ENCODE measurements around the gene ADAMTS20. TPM values are rescaled to one million over a fixed set of nuclear protein-coding genes. Genes with fewer than 3 reads are reported as not detected.

ADAMTS20 gene
- total RNA-seq, 8 experiments from 2014 or later: 0.05 to 4.8 (median 2.4) TPM; not detected in 2

- H3K27ac ChIP-seq: no peak overlapping the region
- H3K4me3 ChIP-seq: no peak overlapping the region
- in situ Hi-C loops (cut with MboI; ENCODE audit: low pct_unique_long_range_greater_than_20kb in 2 of 9, low sequenced_read_pairs in 9 of 9, unreplicated experiment in 9 of 9): loop anchor here in 1 of 9 experiments (25.0 kb wide), 1 partner anchor 1027 kb away; no protein-coding TSS in a partner anchor
Observed at GRCh38 chr12:43338848-43339526, 213.0 kb downstream of the ADAMTS20 start.

DNA sequence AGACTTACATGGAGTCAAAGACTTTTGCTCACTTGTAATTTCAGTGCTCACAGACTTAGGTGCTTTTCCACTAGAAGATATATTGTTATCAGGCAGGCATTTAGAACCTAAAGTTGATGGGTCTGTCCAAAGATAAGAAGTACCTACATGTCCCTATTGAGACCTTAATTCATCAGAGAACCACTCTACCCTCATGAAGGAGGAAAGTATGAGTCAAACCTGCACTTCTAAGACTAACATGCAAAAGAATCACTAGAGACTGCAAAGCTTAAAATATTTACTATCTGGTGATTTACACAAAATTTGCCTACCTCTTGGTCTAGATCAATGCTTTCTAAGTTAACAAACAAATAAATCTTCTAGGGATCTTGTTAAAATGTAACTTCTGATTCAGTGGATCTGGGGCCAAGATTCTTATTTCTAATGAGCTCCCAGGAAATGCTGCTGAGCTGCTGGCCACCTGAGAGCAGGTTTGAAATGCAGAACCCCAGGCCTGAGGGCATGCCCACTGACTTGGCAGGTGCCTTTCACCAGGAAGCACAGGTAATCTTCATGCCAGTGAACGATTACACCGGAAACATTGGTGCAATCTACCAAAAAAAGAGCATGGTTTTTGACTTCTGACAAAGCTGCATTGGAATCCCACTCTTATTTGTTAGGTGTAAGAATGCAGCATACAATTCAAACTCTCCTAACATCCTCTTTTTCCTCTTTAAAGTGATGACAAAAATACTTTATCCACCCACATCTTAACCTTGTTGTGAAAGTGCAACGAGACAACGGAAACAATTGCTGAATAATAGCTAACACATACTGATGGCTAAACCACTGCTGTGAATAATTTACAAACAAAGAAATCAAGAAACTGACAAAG, 214.2 kb downstream of the ADAMTS20 start:
- H3K4me3 ChIP-seq: no peak overlapping the region
- WGBS, 10 experiments: 13 to 82% (median 56%) methylated on average over 2 to 4 of the region's 4 CpGs; no CpG with 5 or more reads in 4 of the 10 experiments
- no peak for ATAC-seq (replicated peaks in 6 of 8)
- no peaks in the 10 kb centered on the region for H3K4me1 ChIP-seq (replicated peaks in 1 of 2)
- no peak overlapping the region for H3K27ac ChIP-seq
- in situ Hi-C loops (cut with MboI; ENCODE audit: low pct_unique_long_range_greater_than_20kb in 2 of 9, low sequenced_read_pairs in 9 of 9, unreplicated experiment in 9 of 9): loop anchor here in 1 of 9 experiments (25.0 kb wide), 1 partner anchor 1026 kb away; no protein-coding TSS in a partner anchor

More at GRCh38 chr12:43338848-43339526, 213.0 kb downstream of the ADAMTS20 start:
- peak; percentile 75 to 96 (median 90) for ATAC-seq (replicated peaks in 6 of 8)
- no peaks in the 10 kb centered on the region for H3K4me1 ChIP-seq (replicated peaks in 1 of 2)

DNA sequence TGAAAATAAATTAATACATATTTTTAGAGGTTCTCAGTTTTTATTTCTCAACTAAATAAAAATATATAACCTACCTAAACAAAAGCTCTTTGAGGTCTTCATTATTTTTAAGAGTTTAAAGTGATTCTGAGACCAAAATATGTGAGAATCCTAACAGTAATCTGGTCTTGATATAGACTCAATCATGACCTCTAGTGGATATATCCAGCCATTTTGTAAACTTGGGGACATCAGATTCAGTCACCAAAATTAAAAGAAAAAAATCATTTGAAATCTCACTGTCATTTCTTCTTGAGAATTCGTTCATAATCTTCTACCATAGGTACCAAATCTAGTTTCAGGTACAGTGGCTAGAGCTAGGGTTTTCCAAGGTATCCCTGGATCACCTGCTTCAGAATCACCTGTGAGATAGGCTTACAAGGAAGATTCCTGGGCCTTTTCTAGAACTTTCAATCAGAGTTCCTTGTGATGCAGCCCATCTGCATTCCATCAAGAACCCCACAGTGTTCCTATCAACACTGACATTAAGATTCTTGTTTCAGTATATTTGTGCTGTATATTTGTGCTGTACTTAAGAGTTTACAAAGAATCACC, 214.9 kb downstream of the ADAMTS20 start:
- in situ Hi-C loops (cut with MboI; ENCODE audit: low pct_unique_long_range_greater_than_20kb in 2 of 9, low sequenced_read_pairs in 9 of 9, unreplicated experiment in 9 of 9): loop anchor here in 1 of 9 experiments (25.0 kb wide), 1 partner anchor 1025 kb away; no protein-coding TSS in a partner anchor
- Histone ChIP-seq H3K27ac (no peak overlapping the region), H3K4me3 (no peak overlapping the region), H3K4me1 (replicated peaks in 1 of 2) (no peaks in the 10 kb centered on the region)
- WGBS, 10 experiments: 0 to 29% (median 10%) methylated on average over 1 of the region's 1 CpG; no CpG with 5 or more reads in 3 of the 10 experiments
- ATAC-seq (replicated peaks in 6 of 8): peak in 1 of 8 experiments; percentile 28

- in situ Hi-C loops (cut with MboI; ENCODE audit: low pct_unique_long_range_greater_than_20kb in 2 of 9, low sequenced_read_pairs in 9 of 9, unreplicated experiment in 9 of 9): loop anchor here in 1 of 9 experiments (25.0 kb wide), 1 partner anchor 1021 kb away; no protein-coding TSS in a partner anchor
- Histone ChIP-seq H3K27ac (no peak overlapping the region), H3K4me1 (replicated peaks in 1 of 2) (no peaks in the 10 kb centered on the region)
Observed at GRCh38 chr12:43333644-43334043, 218.4 kb downstream of the ADAMTS20 start.

DNA sequence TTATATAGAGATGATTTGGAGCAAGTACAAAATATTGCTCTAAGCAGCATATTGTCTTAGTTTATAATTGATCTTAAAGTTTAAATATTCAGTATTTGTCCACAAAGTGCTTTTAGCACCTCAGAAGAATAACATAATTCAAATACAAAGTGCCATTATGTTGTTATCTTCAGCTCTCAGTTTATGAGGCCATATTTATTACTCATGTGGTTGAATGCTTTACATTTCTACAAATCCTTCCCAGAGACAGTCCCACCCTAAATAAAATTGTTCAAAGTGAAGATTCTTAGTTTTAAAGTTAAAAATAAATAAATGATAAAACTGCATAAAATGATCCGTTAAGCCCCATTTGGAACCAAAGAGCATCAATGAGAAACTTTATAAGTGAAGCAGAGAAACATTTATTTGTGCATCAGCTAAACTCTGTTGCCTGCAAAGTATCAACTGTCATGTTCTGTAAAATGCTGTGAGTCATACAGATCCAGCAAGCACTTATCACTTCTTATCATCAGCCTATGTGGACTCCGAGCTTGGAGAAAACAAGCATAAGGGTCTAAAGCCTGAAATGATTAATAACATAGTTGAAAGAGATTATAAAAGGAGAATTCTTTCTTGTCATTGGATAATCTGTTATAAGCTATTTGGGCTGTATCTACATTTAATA, 218.9 kb downstream of the ADAMTS20 start:
- H3K27ac ChIP-seq: no peak overlapping the region
- no peak overlapping the region for H3K4me3 ChIP-seq
- H3K4me1 ChIP-seq (replicated peaks in 1 of 2): no peaks in the 10 kb centered on the region
- in situ Hi-C loops (cut with MboI; ENCODE audit: low pct_unique_long_range_greater_than_20kb in 2 of 9, low sequenced_read_pairs in 9 of 9, unreplicated experiment in 9 of 9): loop anchor here in 1 of 9 experiments (25.0 kb wide), 1 partner anchor 1021 kb away; no protein-coding TSS in a partner anchor
- peak in 4 of 8 experiments; percentile 48 to 93 (median 80) for ATAC-seq (replicated peaks in 6 of 8)
- WGBS, 10 experiments: 15 to 100% (median 73%) methylated on average over 1 to 2 of the region's 2 CpGs

More at GRCh38 chr12:43333644-43334043, 218.4 kb downstream of the ADAMTS20 start:
- ATAC-seq (replicated peaks in 6 of 8): peak in 1 of 8 experiments; percentile 22
- WGBS, 10 experiments: 85 to 100% (median 94%) methylated on average over 2 of the region's 2 CpGs; no CpG with 5 or more reads in 3 of the 10 experiments
- H3K4me3 ChIP-seq: no peak overlapping the region

GRCh38 chr12:43331935-43332334, 220.1 kb downstream of the ADAMTS20 start:
- H3K4me1 ChIP-seq (replicated peaks in 1 of 2): no peaks in the 10 kb centered on the region
- no peak overlapping the region for H3K4me3 ChIP-seq
- no peak overlapping the region for H3K27ac ChIP-seq
- in situ Hi-C loops (cut with MboI; ENCODE audit: low pct_unique_long_range_greater_than_20kb in 2 of 9, low sequenced_read_pairs in 9 of 9, unreplicated experiment in 9 of 9): loop anchor here in 1 of 9 experiments (25.0 kb wide), 1 partner anchor 1020 kb away; no protein-coding TSS in a partner anchor
- ATAC-seq (replicated peaks in 6 of 8): no peak
- WGBS, 10 experiments: 67 to 100% (median 90%) methylated on average over 2 to 3 of the region's 3 CpGs

DNA sequence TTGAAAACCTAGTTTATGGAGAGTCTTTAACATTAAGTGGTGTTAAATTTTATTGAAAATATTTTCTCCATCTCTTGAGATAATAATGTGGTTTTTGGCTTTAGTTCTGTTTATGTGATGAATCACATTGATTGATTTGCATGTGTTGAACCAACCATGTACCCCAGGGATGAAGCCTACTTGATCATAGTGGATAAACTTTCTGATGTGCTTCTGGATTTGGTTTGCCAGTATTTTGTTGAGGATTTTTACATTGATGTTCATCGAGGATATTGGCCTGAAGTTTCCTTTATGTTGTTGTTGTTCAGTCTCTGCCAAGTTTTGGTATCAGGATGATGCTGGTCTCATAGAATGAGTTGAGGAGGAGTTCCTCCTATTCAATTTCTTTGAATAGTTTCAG, 222.6 kb downstream of the ADAMTS20 start:
- no peak overlapping the region for H3K27ac ChIP-seq
- no peaks in the 10 kb centered on the region for H3K4me1 ChIP-seq (replicated peaks in 1 of 2)
- WGBS, 10 experiments: 14 to 100% (median 42%) methylated on average over 1 of the region's 1 CpG; no CpG with 5 or more reads in 6 of the 10 experiments
- in situ Hi-C loops (cut with MboI; ENCODE audit: low pct_unique_long_range_greater_than_20kb in 2 of 9, low sequenced_read_pairs in 9 of 9, unreplicated experiment in 9 of 9): loop anchor here in 1 of 9 experiments (25.0 kb wide), 1 partner anchor 1017 kb away; no protein-coding TSS in a partner anchor
- H3K4me3 ChIP-seq: no peak overlapping the region
- no peak for ATAC-seq (replicated peaks in 6 of 8)

DNA sequence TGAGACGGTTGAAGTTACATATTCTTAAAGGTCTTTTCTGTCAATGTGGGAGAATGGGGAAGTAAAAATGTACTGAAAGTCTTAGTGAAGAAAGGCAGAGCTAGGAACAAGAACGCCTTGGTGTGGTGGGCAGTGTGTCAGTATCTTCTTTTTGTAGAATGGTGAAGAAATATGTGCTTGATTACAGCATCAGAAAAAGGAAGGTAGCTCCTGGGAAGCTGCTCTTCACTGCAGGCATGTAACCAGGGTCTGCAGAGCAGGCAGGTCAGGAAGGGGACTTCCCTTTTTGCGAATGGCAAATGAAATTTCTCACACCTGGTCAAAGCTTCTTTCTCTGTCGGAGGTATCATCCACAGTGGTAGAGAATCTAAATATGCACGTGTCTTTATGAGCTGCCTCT, 226.2 kb downstream of the ADAMTS20 start:
- no peak overlapping the region for H3K4me3 ChIP-seq
- 63 to 100% (median 86%) methylated on average over 1 to 5 of the region's 5 CpGs; no CpG with 5 or more reads in 1 of the 10 experiments for WGBS, 10 experiments
- no peak overlapping the region for H3K27ac ChIP-seq
- no peaks in the 10 kb centered on the region for H3K4me1 ChIP-seq (replicated peaks in 1 of 2)
- in situ Hi-C loops (cut with MboI; ENCODE audit: low pct_unique_long_range_greater_than_20kb in 2 of 9, low sequenced_read_pairs in 9 of 9, unreplicated experiment in 9 of 9): loop anchor here in 1 of 9 experiments (25.0 kb wide), 1 partner anchor 1013 kb away; no protein-coding TSS in a partner anchor
- no peak for ATAC-seq (replicated peaks in 6 of 8)

DNA sequence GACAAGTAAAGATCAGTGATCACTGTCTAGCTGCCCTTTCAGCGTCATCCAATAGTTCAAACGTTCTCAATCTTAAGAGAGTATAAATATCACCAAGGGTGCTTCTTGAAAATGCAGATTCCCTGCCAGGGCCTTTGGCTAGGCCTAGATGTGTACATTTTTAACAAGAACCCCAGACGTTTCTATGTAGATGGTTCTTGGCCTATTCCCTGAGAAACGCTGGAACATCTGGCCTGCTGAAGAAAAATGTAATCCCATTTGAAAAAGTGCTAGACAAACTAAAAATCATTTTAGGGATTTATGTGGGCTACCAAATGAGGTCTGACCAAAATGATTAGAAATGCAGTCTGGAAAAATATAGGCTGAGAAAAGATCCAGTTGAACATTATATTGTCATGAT, 231.7 kb downstream of the ADAMTS20 start:
- 11 to 94% (median 54%) methylated on average over 1 to 4 of the region's 4 CpGs; no CpG with 5 or more reads in 3 of the 10 experiments for WGBS, 10 experiments
- peak in 1 of 8 experiments; percentile 63 for ATAC-seq (replicated peaks in 6 of 8)
- in situ Hi-C loops (cut with MboI; ENCODE audit: low pct_unique_long_range_greater_than_20kb in 2 of 9, low sequenced_read_pairs in 9 of 9, unreplicated experiment in 9 of 9): no loop called here

DNA sequence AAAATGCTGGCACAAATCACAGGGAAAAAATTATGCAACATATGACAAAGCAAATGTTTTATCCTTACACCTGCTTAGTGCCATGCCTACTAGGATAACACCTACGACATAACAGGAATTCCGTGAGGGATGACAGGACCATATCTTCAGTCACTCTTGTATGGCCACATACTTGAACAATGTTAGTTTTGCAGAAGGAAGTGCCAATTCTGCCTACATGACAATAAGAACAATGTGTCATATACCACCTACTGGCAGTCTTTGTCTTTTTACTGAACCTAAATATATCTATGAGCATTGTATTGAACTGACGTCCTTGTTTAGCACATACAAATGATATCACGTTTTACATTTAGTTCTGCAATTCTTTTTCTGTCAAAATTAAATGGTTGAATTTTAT, 234.0 kb downstream of the ADAMTS20 start:
- 0 to 91% (median 83%) methylated on average over 1 to 4 of the region's 4 CpGs for WGBS, 10 experiments
- in situ Hi-C loops (cut with MboI; ENCODE audit: low pct_unique_long_range_greater_than_20kb in 2 of 9, low sequenced_read_pairs in 9 of 9, unreplicated experiment in 9 of 9): no loop called here

More for the DNA sequence above, 231.7 kb downstream of the ADAMTS20 start:
- Histone ChIP-seq H3K27ac (no peak overlapping the region), H3K4me3 (no peak overlapping the region), H3K4me1 (replicated peaks in 1 of 2) (peaks cover 0 to 4% of the 10 kb centered on the region in 2 donors)

DNA sequence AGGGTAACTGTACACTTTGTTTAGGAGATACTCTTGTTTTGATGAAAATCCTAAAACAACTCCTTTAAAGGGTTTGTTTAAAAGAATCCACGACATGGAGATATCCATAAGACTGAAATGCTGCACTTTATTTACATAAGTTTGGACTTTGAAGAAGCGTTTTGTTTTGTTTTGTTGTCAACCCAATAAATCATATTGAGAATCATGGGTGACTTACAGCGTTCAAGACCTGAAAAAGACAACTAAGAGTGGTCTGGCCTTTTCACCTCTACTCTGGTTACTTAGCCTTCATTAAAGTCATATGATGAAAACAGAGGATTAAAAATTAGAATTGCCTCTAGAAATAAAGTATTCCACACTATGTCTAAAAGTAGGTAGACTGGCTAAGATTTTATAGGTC, 234.8 kb downstream of the ADAMTS20 start:
- Histone ChIP-seq H3K4me3 (no peak overlapping the region), H3K27ac (no peak overlapping the region), H3K4me1 (replicated peaks in 1 of 2) (peaks cover 0 to 4% of the 10 kb centered on the region in 2 donors)
- in situ Hi-C loops (cut with MboI; ENCODE audit: low pct_unique_long_range_greater_than_20kb in 2 of 9, low sequenced_read_pairs in 9 of 9, unreplicated experiment in 9 of 9): no loop called here
- ATAC-seq (replicated peaks in 6 of 8): no peak
- 0 to 71% (median 25%) methylated on average over 1 to 3 of the region's 3 CpGs; no CpG with 5 or more reads in 1 of the 10 experiments for WGBS, 10 experiments

More for the DNA sequence above, 234.0 kb downstream of the ADAMTS20 start:
- Histone ChIP-seq H3K4me1 (replicated peaks in 1 of 2) (peaks cover 0 to 4% of the 10 kb centered on the region in 2 donors), H3K4me3 (no peak overlapping the region), H3K27ac (no peak overlapping the region)
- ATAC-seq (replicated peaks in 6 of 8): no peak

GRCh38 chr12:43316520-43316919, 235.5 kb downstream of the ADAMTS20 start:
- Histone ChIP-seq H3K4me3 (no peak overlapping the region), H3K27ac (no peak overlapping the region), H3K4me1 (replicated peaks in 1 of 2) (peaks cover 0 to 4% of the 10 kb centered on the region in 2 donors)
- in situ Hi-C loops (cut with MboI; ENCODE audit: low pct_unique_long_range_greater_than_20kb in 2 of 9, low sequenced_read_pairs in 9 of 9, unreplicated experiment in 9 of 9): no loop called here
- no peak for ATAC-seq (replicated peaks in 6 of 8)
- WGBS, 10 experiments: 70 to 100% (median 96%) methylated on average over 1 of the region's 1 CpG
